ENCODE data around the gene SMG6. TPM values are rescaled to one million over a fixed set of nuclear protein-coding genes. Genes with fewer than 3 reads are reported as not detected.

SMG6 gene
- total and polyA plus RNA-seq, 2 of the 4 experiments (the other 2 are of a cell fraction) = 16.3 to 30.3 TPM

DNA sequence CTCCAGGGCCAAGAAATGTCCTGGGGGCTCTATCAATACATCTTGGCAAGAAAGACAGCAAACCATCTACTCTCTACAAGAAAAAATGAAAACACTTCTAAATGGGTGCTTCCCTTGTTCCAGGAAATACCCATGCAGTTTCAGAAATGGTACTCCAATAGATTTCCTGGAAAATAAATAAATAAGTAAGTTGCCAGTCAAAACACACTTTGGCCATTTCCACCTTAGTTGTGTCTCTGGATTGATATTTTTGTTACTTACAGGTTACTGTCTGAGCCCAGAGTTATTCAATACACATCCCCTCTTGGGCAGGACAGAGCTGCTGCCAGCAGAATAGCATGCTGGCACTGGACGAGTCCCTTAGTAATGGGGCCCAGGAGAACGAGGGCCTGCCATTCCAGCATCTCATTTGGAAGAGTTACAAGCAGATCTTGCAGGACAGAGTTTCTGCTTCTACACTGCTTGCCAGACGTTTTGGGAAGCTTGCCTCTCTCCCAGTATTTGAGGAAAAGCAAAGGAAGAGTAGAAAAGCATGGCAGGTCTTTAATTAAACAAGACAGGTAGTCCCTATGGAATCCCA is 100.5 kb downstream of the SMG6 start:
- no peak overlapping the region for H3K14ac ChIP-seq (replicated peaks; ENCODE audit: low read depth, low read length)
- H3K27ac ChIP-seq (ENCODE audit: insufficient read depth, low read length) = no peak overlapping the region
- peaks cover 7% of the 10 kb centered on the region for H3K36me3 ChIP-seq (ENCODE audit: control insufficient read depth, insufficient read depth, low read length)
- H2AFZ ChIP-seq (replicated peaks; ENCODE audit: low read length, poor library complexity) = no peak overlapping the region
- no peak overlapping the region for H3K9ac ChIP-seq (ENCODE audit: low read depth, low read length)
- TF ChIP-seq POLR2A (IDR thresholded peaks at IDR 0.05; ENCODE audit: low read depth, low read length) (no peak), RFX5 (IDR thresholded peaks at IDR 0.05; ENCODE audit: low read depth, low read length) (no peak), SMC3 (IDR thresholded peaks at IDR 0.05; ENCODE audit: low read depth, low read length) (no peak), CEBPB (IDR thresholded peaks at IDR 0.05; ENCODE audit: low read depth, low read length) (no peak), NFE2L2 (IDR thresholded peaks at IDR 0.05; ENCODE audit: low read depth, low read length) (no peak), CHD1 (IDR thresholded peaks at IDR 0.05; ENCODE audit: low read depth, low read length) (no peak), BHLHE40 (IDR thresholded peaks at IDR 0.05; ENCODE audit: low read depth, low read length) (no peak)
- TF ChIP-seq, protein P1, sequence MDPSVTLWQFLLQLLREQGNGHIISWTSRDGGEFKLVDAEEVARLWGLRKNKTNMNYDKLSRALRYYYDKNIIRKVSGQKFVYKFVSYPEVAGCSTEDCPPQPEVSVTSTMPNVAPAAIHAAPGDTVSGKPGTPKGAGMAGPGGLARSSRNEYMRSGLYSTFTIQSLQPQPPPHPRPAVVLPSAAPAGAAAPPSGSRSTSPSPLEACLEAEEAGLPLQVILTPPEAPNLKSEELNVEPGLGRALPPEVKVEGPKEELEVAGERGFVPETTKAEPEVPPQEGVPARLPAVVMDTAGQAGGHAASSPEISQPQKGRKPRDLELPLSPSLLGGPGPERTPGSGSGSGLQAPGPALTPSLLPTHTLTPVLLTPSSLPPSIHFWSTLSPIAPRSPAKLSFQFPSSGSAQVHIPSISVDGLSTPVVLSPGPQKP (IDR thresholded peaks at IDR 0.05; ENCODE audit: borderline replicate concordance, low read depth, low read length) = no peak
- no peaks in the 10 kb centered on the region for H3K27me3 ChIP-seq (ENCODE audit: control insufficient read depth, insufficient read depth, low read length)
- no peak overlapping the region for H4K5ac ChIP-seq (ENCODE audit: low read depth, low read length)
- no peak for DNase-seq
- H4K20me1 ChIP-seq (ENCODE audit: insufficient read depth, low read length) = no peaks in the 10 kb centered on the region
- ChIA-PET CTCF (no interaction called here), POLR2A (ENCODE audit: unreplicated experiment) (no interaction called here)
- dilution Hi-C loops (cut with HindIII; ENCODE audit: low sequenced_read_pairs, unreplicated experiment) (no loop called here), intact Hi-C loops (cut with micrococcal nuclease) (no loop called here), in situ Hi-C loops (cut with MboI; ENCODE audit: low sequenced_read_pairs) (no loop called here)
- no peak overlapping the region for H3K18ac ChIP-seq (ENCODE audit: low read depth, low read length)
- no peak overlapping the region for H2BK5ac ChIP-seq (ENCODE audit: low read depth, low read length, poor library complexity, severe bottlenecking)
- no TSS peak for BruUV-seq (replicated peaks)
- peaks cover 30 to 64% of the 10 kb centered on the region in 2 experiments for H3K79me1 ChIP-seq (ENCODE audit: low read depth in 1 of 2, low read length in 2 of 2)
- H2BK15ac ChIP-seq (ENCODE audit: low read depth, low read length) = no peak overlapping the region
- no peak overlapping the region for H3K56ac ChIP-seq (ENCODE audit: extremely low read depth, insufficient read depth, low read length)
- no peak overlapping the region for H4K8ac ChIP-seq (ENCODE audit: low read depth in 2 of 2, low read length in 2 of 2)
- WGBS, 2 experiments (ENCODE audit: extremely low coverage in 2 of 2, insufficient read length in 1 of 2) = no CpG with 5 or more reads among the region's 3 CpGs
- H2AK5ac ChIP-seq (ENCODE audit: low read depth, low read length) = no peak overlapping the region
- no peak overlapping the region for H3K4me2 ChIP-seq (ENCODE audit: low read depth, low read length)
- no peak overlapping the region for H2BK120ac ChIP-seq (ENCODE audit: low read depth, low read length)
- H2BK20ac ChIP-seq (ENCODE audit: low read depth, low read length) = no peak overlapping the region
- no peak overlapping the region for H4K91ac ChIP-seq (ENCODE audit: insufficient read depth, low read depth, low read length)
- peaks cover 9% of the 10 kb centered on the region for H3K4me1 ChIP-seq (ENCODE audit: control insufficient read depth, insufficient read depth, low read length)
- H3K9me1 ChIP-seq (ENCODE audit: insufficient read depth, low read length) = peaks cover 7% of the 10 kb centered on the region; the same call in 1 of the 2 replicates
- H3K23ac ChIP-seq (ENCODE audit: low read depth, low read length) = no peak overlapping the region
- H3K9me3 ChIP-seq (ENCODE audit: control insufficient read depth, insufficient read depth, low read length) = no peaks in the 10 kb centered on the region
- H3K4me3 ChIP-seq (ENCODE audit: insufficient read depth, low read depth, low read length) = no peak overlapping the region
- no peak for ATAC-seq (ENCODE audit: low read depth)
- no peak overlapping the region for H2AK9ac ChIP-seq (replicated peaks; ENCODE audit: low read depth, low read length, poor library complexity)
- H3K4ac ChIP-seq (ENCODE audit: low read depth, low read length) = no peak overlapping the region
